Breast epithelium (tissue), 4 donors: ENCODE results near the gene ROR1. TPM values are rescaled to one million over a fixed set of nuclear protein-coding genes. Genes with fewer than 3 reads are reported as not detected.

ENCODE experiments used
- DNase-seq, 2 donors: peaks; one replicate each; pipeline ENCODE4 v3.0.0-alpha.2; 2019; ENCODE audit warnings: low spot score in 2 of 2
- H3K27ac ChIP-seq, 2 donors: fragments of 200-600 bp; sonication (generic) in 1 of 2; one replicate each; pipeline ENCODE4 v1.5.1; 2016 to 2019; ENCODE audit warnings: mild to moderate bottlenecking in 1 of 2
- H3K27me3 ChIP-seq, 2 donors: fragments of 200-600 bp; sonication (generic) in 1 of 2; one replicate each; pipeline versions ENCODE4 v1.5.1 to v1.6.0; 2017 to 2019; ENCODE audit warnings: control low read depth in 1 of 2, mild to moderate bottlenecking in 1 of 2
- H3K36me3 ChIP-seq: fragments of 200-600 bp; one replicate; pipeline ENCODE4 v1.5.1; 2019
- H3K4me1 ChIP-seq, 2 donors: fragments of 200-600 bp; sonication (generic); one replicate each; pipeline ENCODE4 v1.5.1; 2016 to 2019; ENCODE audit warnings: control low read depth in 1 of 2
- H3K4me3 ChIP-seq, 3 donors: fragments of 200-600 bp; sonication (generic); 1 replicate in 2 of 3; 2 replicates in 1 of 3; pipeline ENCODE4 v1.5.1; 2016 to 2019; ENCODE audit warnings: mild to moderate bottlenecking in 3 of 3, moderate library complexity in 2 of 3
- H3K9me3 ChIP-seq, 2 donors: fragments of 200-600 bp; sonication (generic) in 1 of 2; one replicate each; pipeline ENCODE4 v1.5.1; 2016 to 2019; ENCODE audit warnings: control low read depth in 1 of 2
- POLR2A ChIP-seq: fragments of 450-650 bp; IDR thresholded peaks from one replicate; pipeline ENCODE4 v1.6.1; 2016; ENCODE audit warnings: antibody characterized with exemption, mild to moderate bottlenecking, moderate library complexity
- POLR2AphosphoS5 ChIP-seq, 3 donors: sonication (generic); formaldehyde crosslinking; IDR thresholded peaks; one replicate each; pipeline ENCODE4 v1.6.1; 2017; ENCODE audit warnings: antibody characterized with exemption in 3 of 3
- intact Hi-C: fragments of 100-400 bp; cut with DNase I; formaldehyde crosslinking; loops from one replicate; pipeline ENCODE4 v1.15.1; 2023; ENCODE audit warnings: low total_unique reads
- total RNA-seq, 3 donors: library from RNA; depleted of rRNA; stranded (reverse); fragments of >200 nt; gene quantifications; one replicate each; pipeline ENCODE4 v1.1.0, GENCODE V29; 2016
- TF ChIP-seq, protein P1 (sequence below), 3 donors: fragments of 450-650 bp; IDR thresholded peaks; one replicate each; pipeline ENCODE4 v1.5.1; 2016 to 2017; ENCODE audit warnings: antibody characterized with exemption in 3 of 3, mild to moderate bottlenecking in 3 of 3, moderate library complexity in 3 of 3

ROR1 gene
- total RNA-seq, 3 donors from 2014 or later: 5.9 to 11.6 (median 7.7) TPM

DNA sequence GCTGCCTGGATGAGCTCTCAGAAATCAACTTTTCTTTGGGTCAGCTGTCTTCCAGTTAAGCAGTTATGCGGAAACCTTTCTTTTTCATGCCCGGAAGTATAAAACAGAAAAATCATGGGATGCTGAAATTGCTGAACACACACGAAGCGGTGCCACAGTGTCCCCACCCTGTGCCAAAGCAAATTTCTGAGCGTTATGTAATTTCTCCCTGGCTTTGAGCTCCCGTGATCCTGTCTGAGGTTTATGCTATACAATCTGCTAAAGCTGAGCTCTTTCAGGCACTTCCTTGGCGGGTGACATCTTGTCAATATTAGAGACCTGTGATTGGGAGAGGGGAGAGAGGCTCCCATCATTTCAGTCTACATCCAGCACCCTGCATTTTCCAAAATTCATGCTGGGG, 201.7 kb downstream of the ROR1 start:
- no peak for DNase-seq
- H3K4me3 ChIP-seq: no peak overlapping the region
- no peaks in the 10 kb centered on the region for H3K36me3 ChIP-seq
- H3K27ac ChIP-seq: no peak overlapping the region
- no peaks in the 10 kb centered on the region for H3K9me3 ChIP-seq
- H3K4me1 ChIP-seq: no peaks in the 10 kb centered on the region
- TF ChIP-seq POLR2AphosphoS5 (IDR thresholded peaks at IDR 0.05) (no peak), POLR2A (no peak)
- TF ChIP-seq, protein P1, sequence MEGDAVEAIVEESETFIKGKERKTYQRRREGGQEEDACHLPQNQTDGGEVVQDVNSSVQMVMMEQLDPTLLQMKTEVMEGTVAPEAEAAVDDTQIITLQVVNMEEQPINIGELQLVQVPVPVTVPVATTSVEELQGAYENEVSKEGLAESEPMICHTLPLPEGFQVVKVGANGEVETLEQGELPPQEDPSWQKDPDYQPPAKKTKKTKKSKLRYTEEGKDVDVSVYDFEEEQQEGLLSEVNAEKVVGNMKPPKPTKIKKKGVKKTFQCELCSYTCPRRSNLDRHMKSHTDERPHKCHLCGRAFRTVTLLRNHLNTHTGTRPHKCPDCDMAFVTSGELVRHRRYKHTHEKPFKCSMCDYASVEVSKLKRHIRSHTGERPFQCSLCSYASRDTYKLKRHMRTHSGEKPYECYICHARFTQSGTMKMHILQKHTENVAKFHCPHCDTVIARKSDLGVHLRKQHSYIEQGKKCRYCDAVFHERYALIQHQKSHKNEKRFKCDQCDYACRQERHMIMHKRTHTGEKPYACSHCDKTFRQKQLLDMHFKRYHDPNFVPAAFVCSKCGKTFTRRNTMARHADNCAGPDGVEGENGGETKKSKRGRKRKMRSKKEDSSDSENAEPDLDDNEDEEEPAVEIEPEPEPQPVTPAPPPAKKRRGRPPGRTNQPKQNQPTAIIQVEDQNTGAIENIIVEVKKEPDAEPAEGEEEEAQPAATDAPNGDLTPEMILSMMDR (IDR thresholded peaks at IDR 0.05): no peak
- no peaks in the 10 kb centered on the region for H3K27me3 ChIP-seq
- intact Hi-C loops: no loop called here

DNA sequence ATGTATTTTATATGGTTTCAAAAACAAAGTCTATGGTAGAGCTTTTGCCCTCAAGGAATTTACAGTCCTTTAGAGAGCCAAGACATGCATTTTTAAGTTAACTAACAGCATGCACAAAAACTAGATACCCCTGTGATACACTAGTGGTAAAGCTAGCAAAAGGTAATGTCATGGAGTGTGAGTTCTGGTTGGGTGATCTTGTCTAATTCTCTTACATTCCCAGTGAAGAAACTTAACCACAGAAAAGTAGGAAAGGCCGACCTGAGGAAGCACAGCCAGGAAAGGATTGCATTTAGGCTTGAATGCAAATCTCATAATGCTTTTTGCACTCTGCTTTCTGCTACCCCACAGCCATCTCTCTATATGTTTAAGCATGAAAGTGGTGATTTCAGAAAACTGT, 202.2 kb downstream of the ROR1 start:
- Histone ChIP-seq H3K36me3 (no peaks in the 10 kb centered on the region), H3K4me1 (no peaks in the 10 kb centered on the region), H3K4me3 (no peak overlapping the region), H3K9me3 (no peaks in the 10 kb centered on the region), H3K27me3 (no peaks in the 10 kb centered on the region), H3K27ac (no peak overlapping the region)
- no peak for DNase-seq
- TF ChIP-seq POLR2A (no peak), POLR2AphosphoS5 (IDR thresholded peaks at IDR 0.05) (no peak)
- TF ChIP-seq, protein P1 (IDR thresholded peaks at IDR 0.05): no peak
- intact Hi-C loops: no loop called here

DNA sequence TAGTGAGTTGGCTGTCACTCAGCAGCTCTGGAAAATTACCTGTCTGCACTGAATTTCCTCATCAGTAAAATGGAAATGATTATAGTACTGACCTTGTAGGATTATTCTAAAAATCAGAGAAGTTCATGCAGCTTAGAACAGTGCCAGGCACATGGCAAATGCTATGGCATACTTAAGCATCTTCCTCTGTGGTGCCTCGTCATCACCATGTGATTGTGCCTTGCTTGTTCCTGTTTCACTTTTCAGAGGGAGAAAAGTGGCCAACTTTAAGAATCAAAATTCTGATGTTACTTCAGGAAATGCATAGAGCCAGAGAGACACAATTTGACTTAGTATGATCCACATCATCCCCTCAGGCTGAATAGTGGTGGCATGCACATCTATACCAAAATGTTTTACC, 203.6 kb downstream of the ROR1 start:
- intact Hi-C loops: no loop called here

DNA sequence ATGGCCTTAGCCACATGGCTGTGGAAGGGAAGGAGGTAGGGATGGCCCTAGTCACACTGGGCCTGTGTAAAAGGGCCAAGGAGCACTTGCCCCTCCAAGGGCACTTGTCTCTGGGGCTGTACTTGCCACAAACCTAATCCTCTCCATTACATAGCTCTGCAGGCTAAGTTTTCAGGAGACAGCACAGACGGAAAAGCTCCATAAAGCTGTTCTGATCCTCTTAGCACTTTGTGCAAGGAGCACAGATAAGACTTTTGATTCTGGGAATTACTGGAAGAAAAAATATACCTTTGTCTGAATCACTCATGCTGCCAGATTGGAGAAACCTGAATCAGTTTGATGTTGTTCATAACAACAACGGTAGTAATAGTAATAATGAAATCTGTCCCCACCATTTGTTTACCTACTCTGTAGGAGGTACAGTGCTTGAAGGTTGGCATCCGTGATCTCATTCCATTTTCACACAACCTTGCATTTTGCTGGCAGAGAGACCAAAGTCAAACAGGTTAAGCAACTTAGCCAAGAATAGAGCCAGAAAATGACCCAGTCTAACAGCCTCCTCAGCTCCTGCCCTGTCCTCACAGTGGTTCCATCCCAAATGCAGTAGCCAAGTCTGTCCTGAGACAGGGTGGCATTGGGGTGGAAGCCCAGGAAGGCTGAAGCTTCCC, 207.1 kb downstream of the ROR1 start:
- DNase-seq: peak in 1 of 2 donors; percentile 36
- no peaks in the 10 kb centered on the region for H3K27me3 ChIP-seq
- H3K9me3 ChIP-seq: no peaks in the 10 kb centered on the region
- no peak overlapping the region for H3K4me3 ChIP-seq
- no peaks in the 10 kb centered on the region for H3K36me3 ChIP-seq
- H3K4me1 ChIP-seq: no peaks in the 10 kb centered on the region
- H3K27ac ChIP-seq: peak overlapping the region; percentile 8 to 36
- intact Hi-C loops: no loop called here
- TF ChIP-seq, protein P1 (IDR thresholded peaks at IDR 0.05): no peak
- TF ChIP-seq POLR2AphosphoS5 (IDR thresholded peaks at IDR 0.05): no peak
- TF ChIP-seq POLR2A: no peak

More for the DNA sequence above, 203.6 kb downstream of the ROR1 start:
- Histone ChIP-seq H3K9me3 (no peaks in the 10 kb centered on the region), H3K36me3 (no peaks in the 10 kb centered on the region), H3K27ac (no peak overlapping the region), H3K27me3 (no peaks in the 10 kb centered on the region), H3K4me1 (no peaks in the 10 kb centered on the region), H3K4me3 (no peak overlapping the region)
- no peak for DNase-seq
- TF ChIP-seq, protein P1 (IDR thresholded peaks at IDR 0.05): no peak
- no peak for TF ChIP-seq POLR2AphosphoS5 (IDR thresholded peaks at IDR 0.05)
- TF ChIP-seq POLR2A: no peak

DNA sequence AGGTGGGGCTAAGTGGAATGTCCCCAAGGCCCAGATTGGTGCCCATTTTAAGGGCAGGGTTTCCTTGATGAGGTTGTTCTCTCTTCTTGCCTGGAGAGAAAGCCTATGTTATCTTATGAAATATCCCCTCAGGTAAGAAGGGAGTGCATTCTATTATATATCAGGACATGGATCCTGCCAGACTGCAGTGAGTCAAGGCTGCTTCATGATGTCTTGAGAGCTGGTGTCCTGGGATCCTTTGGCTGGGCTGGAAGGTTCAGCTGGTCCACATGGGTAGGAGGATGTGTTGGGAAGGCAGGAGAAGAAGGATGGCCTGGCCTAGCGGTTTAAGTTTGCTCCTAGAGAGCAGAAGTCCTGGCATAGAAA, 207.6 kb downstream of the ROR1 start:
- Histone ChIP-seq H3K36me3 (no peaks in the 10 kb centered on the region), H3K27ac (peak overlapping the region; percentile 8 to 36)
- intact Hi-C loops: no loop called here

More for the DNA sequence above, 207.6 kb downstream of the ROR1 start:
- Histone ChIP-seq H3K27me3 (no peaks in the 10 kb centered on the region), H3K4me1 (no peaks in the 10 kb centered on the region), H3K4me3 (no peak overlapping the region), H3K9me3 (no peaks in the 10 kb centered on the region)
- no peak for DNase-seq
- TF ChIP-seq POLR2A (no peak), POLR2AphosphoS5 (IDR thresholded peaks at IDR 0.05) (no peak)
- TF ChIP-seq, protein P1 (IDR thresholded peaks at IDR 0.05): no peak
